Retinal pigment epithelial cell (primary cell): Measurements from ENCODE around the gene GPR158.
"Not testable (repeated sequence)": the region's sequence is repeated elsewhere in the genome, so short reads cannot be mapped to it uniquely, and the experiment has no call there.

Experiments used
- DNase-seq: peaks from one replicate; pipeline ENCODE4 v3.0.0-alpha.2; 2010; ENCODE audit warnings: low read depth
- H3K4me3 ChIP-seq: 2 replicates; pipeline ENCODE4 v1.5.1; 2011; ENCODE audit warnings: mild to moderate bottlenecking, low read length, control low read depth, moderate library complexity
- CTCF ChIP-seq: conservative IDR thresholded peaks from 2 replicates; pipeline ENCODE4 v1.5.1; 2011; ENCODE audit warnings: low read depth, low read length, control low read depth, inconsistent platforms

The GPR158 gene

GRCh38 chr10:25157650-25158049 lies 17.2 kb upstream of the GPR158 start:
- TF ChIP-seq CTCF = no peak
- no peak overlapping the region for H3K4me3 ChIP-seq
- DNase-seq = no peak

- no peak for DNase-seq
- no peak for TF ChIP-seq CTCF
- H3K4me3 ChIP-seq = no peak overlapping the region
Observed at GRCh38 chr10:25159591-25159990, 15.2 kb upstream of the GPR158 start.

GRCh38 chr10:25162391-25162790 lies 12.4 kb upstream of the GPR158 start:
- no peak overlapping the region for H3K4me3 ChIP-seq
- no peak for DNase-seq
- TF ChIP-seq CTCF = no peak

- H3K4me3 ChIP-seq, DNase-seq: not testable (repeated sequence)
Observed at GRCh38 chr10:25163464-25163863, 11.3 kb upstream of the GPR158 start.

GRCh38 chr10:25169740-25170139 lies 5.1 kb upstream of the GPR158 start:
- no peak overlapping the region for H3K4me3 ChIP-seq
- no peak for DNase-seq
- TF ChIP-seq CTCF = no peak

- H3K4me3 ChIP-seq = no peak overlapping the region
- no peak for DNase-seq
- TF ChIP-seq CTCF = no peak
Observed at GRCh38 chr10:25170627-25171026, 4.2 kb upstream of the GPR158 start.

GRCh38 chr10:25175527-25176420 lies 973 bp downstream of the GPR158 start:
- DNase-seq = no peak
- peak overlapping the region; percentile 76 for H3K4me3 ChIP-seq
- TF ChIP-seq CTCF = no peak
